Endothelial cell of umbilical vein (primary cell): ENCODE measurements around the gene TRIM34. TPM values are rescaled to one million over a fixed set of nuclear protein-coding genes. Genes with fewer than 3 reads are reported as not detected.

Experiments used
- BruUV-seq: library from RNA; stranded (reverse); fragments of 400-500 nt; replicated peaks from 2 replicates; lab custom pipeline; 2021; lab: Mats Ljungman, UMichigan
- CTCF ChIA-PET: fragments of 300-600, 350-600 bp; sonication (Branson Sonifier 250); formaldehyde crosslinking; loops from one replicate; lab custom pipeline; 2021; ENCODE audit warnings: antibody characterized with exemption, inconsistent platforms; lab: Charles Lee
- POLR2A ChIA-PET: fragments of 300-600, 350-600 bp; sonication (Branson Sonifier 250); formaldehyde crosslinking; loops from one replicate; lab custom pipeline; 2021; ENCODE audit warnings: antibody characterized with exemption, inconsistent platforms; lab: Charles Lee
- DNase-seq: peaks from one replicate; pipeline ENCODE4 v3.0.0-alpha.2; 2011; ENCODE audit warnings: low read depth, low spot score
- FAIRE-seq: peaks from 2 replicates; lab custom pipeline; 2011; peaks lifted over from hg19 to GRCh38; lab: Jason Lieb, UNC
- H2AFZ ChIP-seq: 2 replicates; pipeline ENCODE4 v1.6.0; 2012; ENCODE audit warnings: low read depth, low read length, control low read depth, inconsistent platforms
- H3K27ac ChIP-seq: 2 replicates; pipeline ENCODE4 v1.5.1; 2011; ENCODE audit warnings: low read depth, mild to moderate bottlenecking, control low read depth, low read length, moderate library complexity; ENCODE audit not compliant: insufficient read depth
- H3K27me3 ChIP-seq, 2 experiments: 2 replicates each; pipeline versions ENCODE4 v1.6.0 to v1.6.1; 2011; ENCODE audit warnings: low read length in 2 of 2, mixed read lengths in 1 of 2; ENCODE audit not compliant: control insufficient read depth in 2 of 2, insufficient read depth in 2 of 2
- H3K36me3 ChIP-seq, 2 experiments: 2 replicates in 1 of 2; 3 replicates in 1 of 2; pipeline ENCODE4 v1.5.1; 2011; ENCODE audit warnings: low read length in 2 of 2, mild to moderate bottlenecking in 1 of 2, moderate library complexity in 1 of 2; ENCODE audit not compliant: control insufficient read depth in 2 of 2, insufficient read depth in 2 of 2; ENCODE audit errors: extremely low read depth in 1 of 2
- H3K4me1 ChIP-seq: 3 replicates; pipeline ENCODE4 v1.5.1; 2011; ENCODE audit warnings: mild to moderate bottlenecking, low read length; ENCODE audit not compliant: control insufficient read depth, insufficient read depth; ENCODE audit errors: extremely low read depth
- H3K4me2 ChIP-seq: 2 replicates; pipeline ENCODE4 v1.6.1; 2011; ENCODE audit warnings: low read length, control low read depth, mixed read lengths; ENCODE audit not compliant: insufficient read depth
- H3K4me3 ChIP-seq, 3 experiments: fragments of 200-600 bp in 1 of 3; sonication (generic), shearing (Covaris generic) in 1 of 3; replicated peaks in 1 of 3; 2 replicates each; pipeline ENCODE4 v1.5.1; 2011 to 2016; ENCODE audit warnings: control low read depth in 3 of 3, low read length in 3 of 3, mild to moderate bottlenecking in 2 of 3, inconsistent platforms in 1 of 3, low read depth in 1 of 3, moderate library complexity in 1 of 3; ENCODE audit not compliant: insufficient read depth in 1 of 3
- H3K79me2 ChIP-seq: 2 replicates; pipeline ENCODE4 v1.6.0; 2012; ENCODE audit warnings: low read length, inconsistent platforms; ENCODE audit not compliant: control insufficient read depth, insufficient read depth
- H3K9ac ChIP-seq: replicated peaks from 2 replicates; pipeline ENCODE3; 2011; ENCODE audit warnings: low read length, control low read depth; ENCODE audit not compliant: insufficient read depth; ENCODE audit errors: extremely low read depth
- H3K9me1 ChIP-seq: replicated peaks from 3 replicates; pipeline ENCODE4 v1.6.0; 2011; ENCODE audit warnings: mild to moderate bottlenecking, low read length; ENCODE audit not compliant: control insufficient read depth, insufficient read depth; ENCODE audit errors: extremely low read depth
- H3K9me3 ChIP-seq: replicated peaks from 2 replicates; pipeline ENCODE4 v1.5.1; 2012; ENCODE audit warnings: low read length, inconsistent platforms; ENCODE audit not compliant: control insufficient read depth, insufficient read depth
- H4K20me1 ChIP-seq: replicated peaks from 2 replicates; pipeline ENCODE3; 2011; ENCODE audit warnings: mild to moderate bottlenecking, low read length; ENCODE audit not compliant: control insufficient read depth, insufficient read depth; ENCODE audit errors: extremely low read depth
- EZH2 ChIP-seq: IDR thresholded peaks from 2 replicates; pipeline ENCODE4 v1.6.1; 2012; ENCODE audit warnings: borderline replicate concordance, low read depth, mild to moderate bottlenecking, moderate library complexity, low read length, inconsistent platforms; ENCODE audit not compliant: severe bottlenecking
- FOS ChIP-seq: IDR thresholded peaks from 2 replicates; pipeline ENCODE4 v1.6.1; 2011; ENCODE audit warnings: mild to moderate bottlenecking, low read length, moderate library complexity, borderline replicate concordance; ENCODE audit not compliant: insufficient read depth
- GATA2 ChIP-seq: IDR thresholded peaks from 2 replicates; pipeline ENCODE4 v1.7.0; 2011; ENCODE audit warnings: low read depth, mild to moderate bottlenecking, moderate library complexity, mixed read lengths, low read length; ENCODE audit not compliant: insufficient read length, insufficient read depth
- JUN ChIP-seq: IDR thresholded peaks from 2 replicates; pipeline ENCODE4 v1.6.1; 2011; ENCODE audit warnings: borderline replicate concordance, low read depth; ENCODE audit not compliant: insufficient read length, insufficient read depth
- MYC ChIP-seq: IDR thresholded peaks from one replicate; pipeline ENCODE4 v1.6.1; 2011; ENCODE audit warnings: mild to moderate bottlenecking, low read depth, low read length
- POLR2A ChIP-seq: IDR thresholded peaks from 2 replicates; pipeline ENCODE4 v1.6.1; 2012; ENCODE audit warnings: low read depth, mild to moderate bottlenecking, control low read depth, low read length
- POLR2AphosphoS5 ChIP-seq: IDR thresholded peaks from 2 replicates; pipeline ENCODE4 v1.6.1; 2012; ENCODE audit warnings: low read depth, mild to moderate bottlenecking, control low read depth, low read length, moderate library complexity; ENCODE audit not compliant: insufficient read depth
- dilution Hi-C: fragments of 300-500 bp; cut with MboI; formaldehyde crosslinking; loops from one replicate; pipeline ENCODE4 v1.15.0; 2019; ENCODE audit warnings: low sequenced_read_pairs; ENCODE audit not compliant: extremely low pct_ligation_motif_present
- intact Hi-C: fragments of 100-400 bp; cut with micrococcal nuclease; formaldehyde crosslinking; loops from one replicate; pipeline ENCODE4 v1.10.0; 2022
- polyA plus RNA-seq, 4 experiments: library from polyadenylated mRNA; depleted of rRNA in 3 of 4; stranded (reverse) in 3 of 4; unstranded in 1 of 4; fragments of >200 nt; gene quantifications; 2 replicates each; pipeline versions ENCODE4 v1.2.1 to v1.2.3, GENCODE V29; 2011 to 2012; ENCODE audit warnings: missing spikeins in 1 of 4
- total RNA-seq: library from RNA; stranded (reverse); gene quantifications from 2 replicates; pipeline ENCODE4 v1.2.3, GENCODE V29; 2021
- TF ChIP-seq, protein P1 (sequence below): IDR thresholded peaks from 2 replicates; pipeline ENCODE4 v1.6.1; 2011; ENCODE audit not compliant: insufficient read depth, insufficient read length
- TF ChIP-seq, protein P2 (sequence below), 2 donors: IDR thresholded peaks; 1 replicate in 1 of 2; 2 replicates in 1 of 2; pipeline ENCODE4 v1.5.1; 2011; ENCODE audit warnings: low read length in 2 of 2, mild to moderate bottlenecking in 2 of 2, moderate library complexity in 2 of 2, control low read depth in 1 of 2, inconsistent platforms in 1 of 2, low read depth in 1 of 2; ENCODE audit not compliant: insufficient read depth in 1 of 2; ENCODE audit errors: extremely low read depth in 1 of 2

TRIM34 gene
- total and polyA plus RNA-seq, 2 donors (not counting 3 experiments of a cell fraction or from before 2014, with no cell fraction given), result 6.7 to 14.6 TPM

GRCh38 chr11:5622802-5623201, 2.0 kb upstream of the TRIM34 start:
- Histone ChIP-seq H3K9me1 (no peaks in the 10 kb centered on the region), H3K9me3 (no peaks in the 10 kb centered on the region), H3K4me3 (no peak overlapping the region), H3K79me2 (no peaks in the 10 kb centered on the region), H3K4me1 (peaks cover 22% of the 10 kb centered on the region), H3K9ac (no peak overlapping the region), H4K20me1 (no peaks in the 10 kb centered on the region), H3K4me2 (no peak overlapping the region), H2AFZ (no peak overlapping the region), H3K36me3 (no peaks in the 10 kb centered on the region), H3K27ac (no peak overlapping the region), H3K27me3 (no peaks in the 10 kb centered on the region)
- dilution Hi-C loops, result no loop called here
- BruUV-seq, result no TSS peak
- intact Hi-C loops, result no loop called here
- no peak for TF ChIP-seq FOS
- TF ChIP-seq JUN, result no peak
- TF ChIP-seq, protein P1, sequence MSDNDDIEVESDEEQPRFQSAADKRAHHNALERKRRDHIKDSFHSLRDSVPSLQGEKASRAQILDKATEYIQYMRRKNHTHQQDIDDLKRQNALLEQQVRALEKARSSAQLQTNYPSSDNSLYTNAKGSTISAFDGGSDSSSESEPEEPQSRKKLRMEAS, result no peak
- TF ChIP-seq MYC, result no peak
- no peak for TF ChIP-seq EZH2
- no peak for TF ChIP-seq POLR2AphosphoS5
- TF ChIP-seq, protein P2, sequence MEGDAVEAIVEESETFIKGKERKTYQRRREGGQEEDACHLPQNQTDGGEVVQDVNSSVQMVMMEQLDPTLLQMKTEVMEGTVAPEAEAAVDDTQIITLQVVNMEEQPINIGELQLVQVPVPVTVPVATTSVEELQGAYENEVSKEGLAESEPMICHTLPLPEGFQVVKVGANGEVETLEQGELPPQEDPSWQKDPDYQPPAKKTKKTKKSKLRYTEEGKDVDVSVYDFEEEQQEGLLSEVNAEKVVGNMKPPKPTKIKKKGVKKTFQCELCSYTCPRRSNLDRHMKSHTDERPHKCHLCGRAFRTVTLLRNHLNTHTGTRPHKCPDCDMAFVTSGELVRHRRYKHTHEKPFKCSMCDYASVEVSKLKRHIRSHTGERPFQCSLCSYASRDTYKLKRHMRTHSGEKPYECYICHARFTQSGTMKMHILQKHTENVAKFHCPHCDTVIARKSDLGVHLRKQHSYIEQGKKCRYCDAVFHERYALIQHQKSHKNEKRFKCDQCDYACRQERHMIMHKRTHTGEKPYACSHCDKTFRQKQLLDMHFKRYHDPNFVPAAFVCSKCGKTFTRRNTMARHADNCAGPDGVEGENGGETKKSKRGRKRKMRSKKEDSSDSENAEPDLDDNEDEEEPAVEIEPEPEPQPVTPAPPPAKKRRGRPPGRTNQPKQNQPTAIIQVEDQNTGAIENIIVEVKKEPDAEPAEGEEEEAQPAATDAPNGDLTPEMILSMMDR (IDR thresholded peaks at IDR 0.05; ENCODE audit: extremely low read depth in 1 of 2, insufficient read depth in 1 of 2, low read depth in 1 of 2, low read length in 2 of 2), result no peak
- TF ChIP-seq GATA2, result no peak
- TF ChIP-seq POLR2A, result no peak
- POLR2A ChIA-PET, result interaction anchor here (0.6 to 0.7 kb wide), 2 partner anchors 28 to 996 kb away, joined by 3 to 10 read pairs; no protein-coding TSS in a partner anchor
- DNase-seq, result no peak
- CTCF ChIA-PET, result interaction anchor here (1.4 kb wide), 1 partner anchor 62 kb away, joined by 3 read pairs; the partner anchor contains the start of gene TRIM5
- FAIRE-seq, result no peak
